Smooth muscle cell (in vitro differentiated cells): Measurements from ENCODE around the gene LRRC4C. TPM values are rescaled to one million over a fixed set of nuclear protein-coding genes. Genes with fewer than 3 reads are reported as not detected.
A peak's percentile ranks its signal among the peaks of the same experiment; 100 is the strongest.

Experiments
- DNase-seq: peaks from one replicate; lab custom pipeline; 2025; ENCODE audit not compliant: unreplicated experiment; lab: John Stamatoyannopoulos, UW
- H2AFZ ChIP-seq: fragments of 200-600 bp; sonication (generic); 2 replicates; pipeline ENCODE4 v1.6.0; 2016; ENCODE audit warnings: antibody characterized with exemption, low read depth, mild to moderate bottlenecking
- H3F3A ChIP-seq: fragments of 200-600 bp; sonication (generic); 2 replicates; pipeline ENCODE4 v1.6.0; 2017; ENCODE audit warnings: antibody characterized with exemption, low read depth
- H3K27ac ChIP-seq: fragments of 200-600 bp; sonication (generic); 2 replicates; pipeline ENCODE4 v1.5.1; 2016; ENCODE audit warnings: low read depth, mild to moderate bottlenecking
- H3K27me3 ChIP-seq: fragments of 200-600 bp; sonication (generic); 2 replicates; pipeline ENCODE4 v1.6.1; 2016; ENCODE audit warnings: low read depth, mild to moderate bottlenecking
- H3K36me3 ChIP-seq: fragments of 200-600 bp; sonication (generic); 2 replicates; pipeline ENCODE4 v1.5.1; 2016; ENCODE audit warnings: low read depth
- H3K4me1 ChIP-seq: fragments of 200-600 bp; sonication (generic); 2 replicates; pipeline ENCODE4 v1.5.1; 2016; ENCODE audit warnings: low read depth
- H3K4me2 ChIP-seq: fragments of 200-600 bp; sonication (generic); 2 replicates; pipeline ENCODE4 v1.6.0; 2016; ENCODE audit warnings: mild to moderate bottlenecking
- H3K4me3 ChIP-seq: fragments of 200-600 bp; sonication (generic); 2 replicates; pipeline ENCODE4 v1.5.1; 2016; ENCODE audit warnings: mild to moderate bottlenecking
- H3K79me2 ChIP-seq: fragments of 200-600 bp; sonication (generic); 2 replicates; pipeline ENCODE4 v1.6.0; 2016; ENCODE audit warnings: low read depth, mild to moderate bottlenecking
- H3K9ac ChIP-seq: fragments of 200-600 bp; sonication (generic); 2 replicates; pipeline ENCODE4 v1.6.0; 2016; ENCODE audit warnings: low read depth
- H3K9me3 ChIP-seq: fragments of 200-600 bp; sonication (generic); replicated peaks from 2 replicates; pipeline ENCODE4 v1.5.1; 2016; ENCODE audit warnings: low read depth
- H4K20me1 ChIP-seq: fragments of 200-600 bp; sonication (generic); 2 replicates; pipeline ENCODE4 v1.6.0; 2016; ENCODE audit warnings: low read depth
- CTCF ChIP-seq: fragments of 200-600 bp; sonication (generic); IDR thresholded peaks from 2 replicates; pipeline ENCODE4 v1.5.1; 2017; ENCODE audit warnings: borderline replicate concordance, mild to moderate bottlenecking, antibody characterized with exemption; ENCODE audit not compliant: insufficient read depth, poor library complexity, severe bottlenecking
- WGBS: methylation state at CpG from one replicate; pipeline ENCODE4 v1.1.7; 2016; ENCODE audit warnings: low lambda C conversion rate; 5-methylcytosine and 5-hydroxymethylcytosine counted together
- polyA plus RNA-seq: library from polyadenylated mRNA; unstranded; fragments of >200 nt; fragmentation: Nextera tagmentation; extraction: Ambion mirVana; gene quantifications from 2 replicates; pipeline ENCODE4 v1.2.1, GENCODE V29; 2016
- total RNA-seq: library from RNA; depleted of rRNA; stranded (reverse); fragments of >200 nt; gene quantifications from 2 replicates; pipeline ENCODE4 v1.2.3, GENCODE V29; 2014

LRRC4C gene
- total and polyA plus RNA-seq, 2 experiments from 2014 or later, result 7.3 to 10.1 TPM

GRCh38 chr11:40360206-40360798 is 1099.2 kb downstream of the LRRC4C start:
- H3K27ac ChIP-seq, result no peak overlapping the region
- no peak overlapping the region for H2AFZ ChIP-seq
- no peak for DNase-seq
- H3F3A ChIP-seq, result no peaks in the 10 kb centered on the region
- H3K36me3 ChIP-seq, result no peaks in the 10 kb centered on the region
- WGBS, result 94% methylated on average over 5 of the region's 5 CpGs
- no peaks in the 10 kb centered on the region for H4K20me1 ChIP-seq
- H3K4me3 ChIP-seq, result no peak overlapping the region
- H3K79me2 ChIP-seq, result no peaks in the 10 kb centered on the region
- H3K4me1 ChIP-seq, result no peaks in the 10 kb centered on the region
- H3K4me2 ChIP-seq, result no peak overlapping the region
- TF ChIP-seq CTCF, result no peak
- no peaks in the 10 kb centered on the region for H3K27me3 ChIP-seq
- no peaks in the 10 kb centered on the region for H3K9me3 ChIP-seq
- no peak overlapping the region for H3K9ac ChIP-seq

GRCh38 chr11:40354121-40354520 is 1105.3 kb downstream of the LRRC4C start:
- no peaks in the 10 kb centered on the region for H3K4me1 ChIP-seq
- no peaks in the 10 kb centered on the region for H3K36me3 ChIP-seq
- H3F3A ChIP-seq, result no peaks in the 10 kb centered on the region
- H3K27ac ChIP-seq, result no peak overlapping the region
- H2AFZ ChIP-seq, result no peak overlapping the region
- no peak for DNase-seq
- H3K4me2 ChIP-seq, result no peak overlapping the region
- no peaks in the 10 kb centered on the region for H3K27me3 ChIP-seq
- TF ChIP-seq CTCF, result no peak
- no peaks in the 10 kb centered on the region for H3K9me3 ChIP-seq
- 97% methylated on average over 4 of the region's 4 CpGs for WGBS
- H3K4me3 ChIP-seq, result no peak overlapping the region
- H3K79me2 ChIP-seq, result no peaks in the 10 kb centered on the region
- no peak overlapping the region for H3K9ac ChIP-seq
- H4K20me1 ChIP-seq, result no peaks in the 10 kb centered on the region

- H3K4me2 ChIP-seq, result no peak overlapping the region
- DNase-seq, result no peak
- no peak overlapping the region for H2AFZ ChIP-seq
- no peak overlapping the region for H3K4me3 ChIP-seq
- no peaks in the 10 kb centered on the region for H3F3A ChIP-seq
- no peaks in the 10 kb centered on the region for H3K9me3 ChIP-seq
- WGBS, result 77% methylated on average over 3 of the region's 3 CpGs
- no peak overlapping the region for H3K27ac ChIP-seq
- no peak for TF ChIP-seq CTCF
- no peaks in the 10 kb centered on the region for H3K27me3 ChIP-seq
- H3K9ac ChIP-seq, result no peak overlapping the region
- peaks cover 7% of the 10 kb centered on the region for H3K4me1 ChIP-seq
- no peaks in the 10 kb centered on the region for H3K36me3 ChIP-seq
- no peaks in the 10 kb centered on the region for H3K79me2 ChIP-seq
- H4K20me1 ChIP-seq, result no peaks in the 10 kb centered on the region
These were observed 1118.5 kb downstream of the LRRC4C start for GRCh38 chr11:40340911-40341310.

- no peak for TF ChIP-seq CTCF
- Histone ChIP-seq H3K4me2 (peak overlapping the region; percentile 77), H3K27ac (peak overlapping the region; percentile 34), H3K9ac (no peak overlapping the region), H3K79me2 (no peaks in the 10 kb centered on the region), H3F3A (no peaks in the 10 kb centered on the region), H4K20me1 (no peaks in the 10 kb centered on the region), H3K4me1 (peaks cover 7% of the 10 kb centered on the region), H3K36me3 (no peaks in the 10 kb centered on the region), H3K4me3 (no peak overlapping the region), H2AFZ (peak overlapping the region; percentile 79), H3K9me3 (no peaks in the 10 kb centered on the region), H3K27me3 (no peaks in the 10 kb centered on the region)
- no peak for DNase-seq
- 50% methylated on average over 6 of the region's 6 CpGs for WGBS
These were observed 1120.7 kb downstream of the LRRC4C start for GRCh38 chr11:40338739-40339138.
